Neural cell (in vitro differentiated cells): Measurements from ENCODE around the gene KRTAP12-2. TPM values are rescaled to one million over a fixed set of nuclear protein-coding genes. Genes with fewer than 3 reads are reported as not detected.
"Not testable (repeated sequence)": the region's sequence is repeated elsewhere in the genome, so short reads cannot be mapped to it uniquely, and the experiment has no call there.

Experiments used
- H2AFZ ChIP-seq: fragments of 200-600, 300-800 bp; sonication (generic), shearing (Covaris generic); 2 replicates; pipeline ENCODE4 v1.6.0; 2014; ENCODE audit warnings: low read depth, mild to moderate bottlenecking, antibody characterized with exemption, low read length, moderate library complexity
- H3F3A ChIP-seq: fragments of 200-600 bp; shearing (Covaris generic); 2 replicates; pipeline ENCODE4 v1.6.1; 2016; ENCODE audit warnings: mild to moderate bottlenecking, moderate library complexity, mixed read lengths, antibody characterized with exemption, low read length; ENCODE audit not compliant: insufficient read depth, poor library complexity, severe bottlenecking
- H3K27ac ChIP-seq: fragments of 200-600, 300-800 bp; sonication (generic), shearing (Covaris generic); 2 replicates; pipeline ENCODE4 v1.5.1; 2014; ENCODE audit warnings: mild to moderate bottlenecking, low read length, moderate library complexity
- H3K27me3 ChIP-seq: fragments of 300-800, 200-600 bp; sonication (generic), shearing (Covaris generic); 2 replicates; pipeline ENCODE4 v1.6.0; 2014; ENCODE audit warnings: mild to moderate bottlenecking, low read depth, low read length, moderate library complexity; ENCODE audit not compliant: insufficient read depth
- H3K36me3 ChIP-seq: fragments of 300-800, 200-600 bp; sonication (generic), shearing (Covaris generic); 2 replicates; pipeline ENCODE4 v1.5.1; 2014; ENCODE audit warnings: mild to moderate bottlenecking, antibody characterized with exemption, low read length, moderate library complexity; ENCODE audit not compliant: insufficient read depth
- H3K4me2 ChIP-seq: fragments of 300-800, 200-600 bp; sonication (generic), shearing (Covaris generic); 2 replicates; pipeline ENCODE4 v1.6.0; 2014; ENCODE audit warnings: mild to moderate bottlenecking, low read length
- H3K4me3 ChIP-seq: fragments of 300-800, 200-600 bp; sonication (generic), shearing (Covaris generic); 2 replicates; pipeline ENCODE4 v1.5.1; 2014; ENCODE audit warnings: mild to moderate bottlenecking, low read length, moderate library complexity
- H3K79me2 ChIP-seq: fragments of 200-600 bp; shearing (Covaris generic); replicated peaks from 2 replicates; pipeline ENCODE4 v1.6.0; 2014; ENCODE audit warnings: mild to moderate bottlenecking, low read length, moderate library complexity; ENCODE audit not compliant: insufficient read depth
- H3K9ac ChIP-seq: fragments of 300-800, 200-600 bp; sonication (generic), shearing (Covaris generic); 2 replicates; pipeline ENCODE4 v1.6.1; 2016; ENCODE audit warnings: mild to moderate bottlenecking, low read length, mixed read lengths
- H3K9me2 ChIP-seq: fragments of 200-600 bp; shearing (Covaris generic); 2 replicates; pipeline ENCODE4 v1.6.1; 2016; ENCODE audit warnings: mild to moderate bottlenecking, low read length, mixed read lengths; ENCODE audit not compliant: insufficient read depth
- H3K9me3 ChIP-seq: fragments of 200-600, 300-800 bp; sonication (generic), shearing (Covaris generic); 2 replicates; pipeline ENCODE4 v1.6.1; 2016; ENCODE audit warnings: mild to moderate bottlenecking, mixed run types, low read length, moderate library complexity, mixed read lengths
- H4K20me1 ChIP-seq: fragments of 200-600 bp; shearing (Covaris generic); 2 replicates; pipeline ENCODE4 v1.6.1; 2016; ENCODE audit warnings: mild to moderate bottlenecking, mixed run types; ENCODE audit not compliant: insufficient read depth
- CTCF ChIP-seq: fragments of 450-650 bp; IDR thresholded peaks from 2 replicates; pipeline ENCODE4 v1.5.1; 2014; ENCODE audit warnings: antibody characterized with exemption, mild to moderate bottlenecking, moderate library complexity; ENCODE audit not compliant: poor library complexity, severe bottlenecking
- EP300 ChIP-seq: fragments of 450-650 bp; conservative IDR thresholded peaks from 2 replicates; pipeline ENCODE4 v1.6.1; 2014; ENCODE audit warnings: antibody characterized with exemption, mild to moderate bottlenecking, moderate library complexity; ENCODE audit not compliant: poor library complexity, severe bottlenecking
- EZH2 ChIP-seq: fragments of 200-600, 300-800 bp; shearing (Covaris generic), sonication (generic); IDR thresholded peaks from 2 replicates; pipeline ENCODE4 v1.6.1; 2014; ENCODE audit warnings: antibody characterized with exemption, low read length, borderline replicate concordance, mild to moderate bottlenecking; ENCODE audit not compliant: insufficient read depth, poor library complexity, severe bottlenecking
- MXI1 ChIP-seq: fragments of 450-650 bp; conservative IDR thresholded peaks from 2 replicates; pipeline ENCODE4 v1.6.1; 2014; ENCODE audit warnings: antibody characterized with exemption, mild to moderate bottlenecking; ENCODE audit not compliant: poor library complexity, severe bottlenecking
- POLR2AphosphoS5 ChIP-seq: IDR thresholded peaks from 2 replicates; pipeline ENCODE4 v1.6.1; 2012
- RAD21 ChIP-seq: fragments of 450-650 bp; conservative IDR thresholded peaks from 2 replicates; pipeline ENCODE4 v1.6.1; 2014; ENCODE audit warnings: antibody characterized with exemption, mild to moderate bottlenecking, moderate library complexity
- REST ChIP-seq: IDR thresholded peaks from 2 replicates; pipeline ENCODE4 v1.6.1; 2012; ENCODE audit warnings: borderline replicate concordance
- SMC3 ChIP-seq: fragments of 450-650 bp; conservative IDR thresholded peaks from 2 replicates; pipeline ENCODE4 v1.6.1; 2014; ENCODE audit warnings: antibody characterized with exemption, mild to moderate bottlenecking, moderate library complexity; ENCODE audit not compliant: poor library complexity
- TAF1 ChIP-seq: IDR thresholded peaks from 2 replicates; pipeline ENCODE4 v1.6.1; 2012; ENCODE audit warnings: low read depth
- polyA plus RNA-seq: library from polyadenylated mRNA; depleted of rRNA; stranded (reverse); fragments of >200 nt; gene quantifications from 2 replicates; pipeline ENCODE4 v1.2.3, GENCODE V29; 2014

Gene KRTAP12-2
- polyA plus RNA-seq, 1 donor from 2014 or later, result not detected

- Histone ChIP-seq H3K9me3 (no peaks in the 10 kb centered on the region), H2AFZ (no peak overlapping the region), H3K4me2 (no peak overlapping the region)
These were observed 19.5 kb downstream of the KRTAP12-2 start for GRCh38 chr21:44647222-44647552.

GRCh38 chr21:44646366-44647221, 20.1 kb downstream of the KRTAP12-2 start, which contains the start of gene KRTAP10-11:
KRTAP10-11 (plus strand) TSS chr21:44646414; CDS start chr21:44646459, 45 bp downstream.
- not testable (repeated sequence) for H3K79me2 ChIP-seq, H3K9me3 ChIP-seq, H3K27ac ChIP-seq, H3F3A ChIP-seq, H4K20me1 ChIP-seq, H3K4me2 ChIP-seq, H3K9ac ChIP-seq, H3K27me3 ChIP-seq, H3K4me3 ChIP-seq, H3K9me2 ChIP-seq, H2AFZ ChIP-seq, H3K36me3 ChIP-seq

More at GRCh38 chr21:44647222-44647552, 19.5 kb downstream of the KRTAP12-2 start:
- Histone ChIP-seq H3K27ac (no peak overlapping the region), H3K79me2 (no peaks in the 10 kb centered on the region), H4K20me1 (no peaks in the 10 kb centered on the region), H3K9me2 (no peaks in the 10 kb centered on the region), H3F3A (no peaks in the 10 kb centered on the region), H3K36me3 (no peaks in the 10 kb centered on the region), H3K9ac (no peak overlapping the region), H3K27me3 (no peaks in the 10 kb centered on the region), H3K4me3 (no peak overlapping the region)
- no peak for TF ChIP-seq TAF1
- no peak for TF ChIP-seq RAD21
- TF ChIP-seq EZH2, result no peak
- TF ChIP-seq CTCF, result no peak
- TF ChIP-seq EP300, result no peak
- TF ChIP-seq REST, result no peak
- TF ChIP-seq POLR2AphosphoS5, result no peak
- no peak for TF ChIP-seq MXI1

GRCh38 chr21:44644878-44645277, 21.8 kb downstream of the KRTAP12-2 start:
- Histone ChIP-seq H3K27ac (no peak overlapping the region), H3K4me2 (no peak overlapping the region), H3K9me2 (no peaks in the 10 kb centered on the region), H3K9ac (no peak overlapping the region), H3K4me3 (no peak overlapping the region), H4K20me1 (no peaks in the 10 kb centered on the region), H3F3A (no peaks in the 10 kb centered on the region), H2AFZ (no peak overlapping the region), H3K9me3 (peaks cover 4% of the 10 kb centered on the region), H3K27me3 (no peaks in the 10 kb centered on the region), H3K79me2 (no peaks in the 10 kb centered on the region), H3K36me3 (no peaks in the 10 kb centered on the region)
- no peak for TF ChIP-seq EP300
- TF ChIP-seq CTCF, result no peak
- no peak for TF ChIP-seq POLR2AphosphoS5
- TF ChIP-seq RAD21, result no peak
- no peak for TF ChIP-seq TAF1
- no peak for TF ChIP-seq MXI1
- no peak for TF ChIP-seq REST
- no peak for TF ChIP-seq EZH2
- TF ChIP-seq SMC3, result no peak
